ACHN (cell line): ENCODE results near the gene TMEM170B.

Experiments used
- DNase-seq: peaks from one replicate; pipeline ENCODE4 v3.0.0-alpha.2; 2015
- in situ Hi-C: cut with HindIII; loops from 2 replicates; pipeline ENCODE4 v1.10.0; 2017; ENCODE audit warnings: low sequenced_read_pairs, low pct_ligation_motif_present, low pct_unique_long_range_greater_than_20kb

Gene TMEM170B

DNA sequence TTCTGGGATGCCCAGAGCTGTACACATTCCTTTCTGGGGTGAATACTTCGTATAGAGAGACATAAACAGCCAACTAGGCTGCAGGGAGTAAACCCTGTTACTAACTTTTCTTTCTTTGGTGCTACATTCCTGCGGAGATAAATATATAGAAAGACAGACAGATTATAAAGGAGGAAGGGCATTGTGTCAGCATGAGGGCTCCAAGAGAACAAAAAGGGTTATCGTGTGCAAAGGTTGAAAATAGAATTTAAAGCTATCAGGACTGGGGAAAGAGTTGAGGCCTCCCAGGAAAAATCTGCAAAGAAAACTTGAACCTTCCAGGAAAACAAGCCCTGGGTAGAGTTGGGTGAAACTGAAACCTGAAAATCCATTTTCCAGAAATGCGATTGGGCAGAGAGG lies 68.0 kb downstream of the TMEM170B start:
- peak; percentile 18 for DNase-seq
- in situ Hi-C loops: no loop called here

DNA sequence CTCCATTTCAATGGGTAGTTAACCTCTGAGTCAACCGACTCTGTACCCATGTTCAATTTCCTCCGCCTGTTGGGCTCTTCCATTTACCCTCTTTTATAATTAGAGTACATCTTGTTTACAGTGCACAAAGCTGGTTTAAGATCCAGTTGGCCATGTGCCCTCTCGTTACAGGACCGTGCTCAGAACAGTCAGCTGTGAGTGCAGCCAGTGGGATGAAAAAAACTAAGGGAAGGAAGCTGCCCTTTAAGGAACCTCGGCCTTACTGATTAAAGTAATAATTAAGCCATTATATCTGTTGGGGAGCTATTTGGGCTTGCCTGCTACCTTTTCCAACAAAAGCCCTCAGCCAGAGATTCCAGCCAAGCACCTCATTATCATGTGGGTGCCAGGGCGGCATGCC lies 68.8 kb downstream of the TMEM170B start:
- in situ Hi-C loops: no loop called here
- no peak for DNase-seq

GRCh38 chr6:11607383-11607782 lies 69.8 kb downstream of the TMEM170B start:
- in situ Hi-C loops: no loop called here

GRCh38 chr6:11608600-11609323 lies 71.2 kb downstream of the TMEM170B start:
- in situ Hi-C loops: no loop called here
- no peak for DNase-seq

More at GRCh38 chr6:11607383-11607782, 69.8 kb downstream of the TMEM170B start:
- no peak for DNase-seq

GRCh38 chr6:11609324-11610071 lies 71.9 kb downstream of the TMEM170B start:
- DNase-seq: no peak
- in situ Hi-C loops: no loop called here

GRCh38 chr6:11613336-11613735 lies 75.8 kb downstream of the TMEM170B start:
- DNase-seq: no peak
- in situ Hi-C loops: no loop called here

- DNase-seq: peak; percentile 79
- in situ Hi-C loops: no loop called here
Measured at GRCh38 chr6:11613858-11614257, 76.3 kb downstream of the TMEM170B start.

DNA sequence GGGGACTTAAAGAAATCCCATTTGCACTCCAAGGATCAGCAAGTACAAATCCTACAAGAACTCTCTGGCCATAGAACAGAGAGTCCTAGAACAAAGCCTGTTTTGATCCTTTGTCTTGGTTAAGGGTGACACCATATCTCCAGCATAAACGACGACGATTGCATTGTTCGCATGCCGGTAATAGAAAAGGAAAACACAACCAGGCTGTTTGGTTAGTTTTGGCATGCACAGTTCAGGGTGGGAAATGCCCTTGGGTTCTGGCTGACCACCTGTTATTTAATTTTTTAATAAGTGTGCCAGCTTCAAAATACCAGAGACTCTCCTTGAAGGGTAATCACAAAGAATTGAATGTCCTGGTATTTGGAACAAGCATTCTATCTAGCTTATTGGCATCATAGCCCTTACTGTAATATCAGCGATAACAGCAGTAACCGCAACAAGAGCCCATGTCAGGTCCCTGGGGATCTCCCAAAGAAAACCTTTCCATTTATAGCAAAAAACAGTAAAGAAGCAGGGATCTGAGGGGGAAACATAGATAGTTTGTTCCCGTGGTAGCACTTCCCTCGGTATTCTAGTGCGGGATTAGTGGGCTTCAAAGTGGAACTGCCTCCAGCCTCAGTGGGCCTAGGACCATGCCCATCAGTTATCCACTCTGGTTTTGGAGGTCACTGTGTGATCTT lies 77.1 kb downstream of the TMEM170B start:
- in situ Hi-C loops: no loop called here
- no peak for DNase-seq

- in situ Hi-C loops: no loop called here
- no peak for DNase-seq
Measured at GRCh38 chr6:11615214-11615602, 77.7 kb downstream of the TMEM170B start.

- no peak for DNase-seq
- in situ Hi-C loops: no loop called here
Measured at GRCh38 chr6:11616200-11616611, 78.7 kb downstream of the TMEM170B start.

- in situ Hi-C loops: no loop called here
Measured at GRCh38 chr6:11618533-11618932, 81.0 kb downstream of the TMEM170B start.

GRCh38 chr6:11621119-11621518 lies 83.6 kb downstream of the TMEM170B start:
- in situ Hi-C loops: no loop called here

More at GRCh38 chr6:11618533-11618932, 81.0 kb downstream of the TMEM170B start:
- peak; percentile 45 for DNase-seq

GRCh38 chr6:11622156-11622555 lies 84.6 kb downstream of the TMEM170B start:
- no peak for DNase-seq
- in situ Hi-C loops: no loop called here

More at GRCh38 chr6:11621119-11621518, 83.6 kb downstream of the TMEM170B start:
- DNase-seq: peak; percentile 66

DNA sequence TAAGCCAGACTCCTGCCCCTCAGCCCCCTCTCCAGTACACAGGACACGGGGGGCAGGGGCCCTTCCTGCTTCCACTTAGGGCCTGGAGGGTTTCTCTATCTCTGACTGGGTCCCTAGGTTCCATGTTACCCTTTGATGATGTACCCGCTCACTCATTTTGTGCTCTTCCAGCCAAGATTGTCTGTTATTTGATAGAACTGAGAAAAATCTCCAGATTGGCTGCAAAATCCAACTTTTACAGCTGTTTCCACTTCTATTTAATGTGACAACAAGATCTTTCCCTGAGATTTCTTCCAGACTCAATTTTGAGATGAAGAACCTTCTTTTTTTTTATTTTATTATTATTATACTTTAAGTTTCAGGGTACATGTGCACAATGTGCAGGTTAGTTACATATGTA lies 85.7 kb downstream of the TMEM170B start:
- in situ Hi-C loops: no loop called here
- DNase-seq: no peak

- in situ Hi-C loops: no loop called here
- DNase-seq: no peak
Measured at GRCh38 chr6:11625302-11625701, 87.8 kb downstream of the TMEM170B start.

GRCh38 chr6:11626356-11626755 lies 88.8 kb downstream of the TMEM170B start:
- in situ Hi-C loops: no loop called here
- no peak for DNase-seq

- in situ Hi-C loops: no loop called here
- DNase-seq: no peak
Measured at GRCh38 chr6:11628562-11628961, 91.0 kb downstream of the TMEM170B start.

DNA sequence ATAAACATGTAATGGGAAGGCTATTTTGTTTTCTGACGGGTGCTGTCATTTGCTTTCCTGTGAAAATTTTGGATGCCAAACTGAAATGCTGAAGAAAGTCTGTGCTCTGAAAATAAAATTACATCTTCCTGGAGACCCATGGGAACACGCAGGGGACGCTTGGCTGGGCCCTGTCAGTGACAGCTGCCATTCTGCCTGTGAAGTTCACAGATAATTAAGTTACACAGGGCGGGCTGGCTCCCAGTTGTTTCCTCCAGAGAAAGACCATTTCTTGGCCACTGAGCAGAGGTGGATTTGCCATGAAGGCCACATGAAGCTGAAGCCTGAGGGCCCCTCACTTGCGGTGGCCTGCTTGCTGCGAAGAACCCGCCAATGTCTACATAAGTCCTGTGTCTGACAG lies 93.5 kb downstream of the TMEM170B start:
- DNase-seq: no peak
- in situ Hi-C loops: no loop called here

GRCh38 chr6:11631539-11631938 lies 94.0 kb downstream of the TMEM170B start:
- in situ Hi-C loops: no loop called here
- no peak for DNase-seq
